GM21737 (cell line): ENCODE measurements around the gene CSN2.

Experiments
- ATAC-seq: cut with Tn5 transposase; IDR thresholded peaks from one replicate; pipeline ENCODE4 v1.9.1; 2021; ENCODE audit warnings: mild to moderate bottlenecking, moderate library complexity; ENCODE audit not compliant: unreplicated experiment

The CSN2 gene

GRCh38 chr4:69907151-69907550 is 58.4 kb downstream of the CSN2 start:
- ATAC-seq: no peak
